VCaP (cell line): ENCODE measurements around the gene ADGRV1.
"Not testable (repeated sequence)": the region's sequence is repeated elsewhere in the genome, so short reads cannot be mapped to it uniquely, and the experiment has no call there.

Source experiments
- H3K27ac ChIP-seq: fragments of 450-650 bp; 2 replicates; pipeline ENCODE4 v1.5.1; 2017
- TF ChIP-seq, protein P1 (sequence below): fragments of 450-650 bp; conservative IDR thresholded peaks from 2 replicates; pipeline ENCODE4 v1.5.1; 2017; ENCODE audit warnings: mild to moderate bottlenecking, moderate library complexity

The ADGRV1 gene

DNA sequence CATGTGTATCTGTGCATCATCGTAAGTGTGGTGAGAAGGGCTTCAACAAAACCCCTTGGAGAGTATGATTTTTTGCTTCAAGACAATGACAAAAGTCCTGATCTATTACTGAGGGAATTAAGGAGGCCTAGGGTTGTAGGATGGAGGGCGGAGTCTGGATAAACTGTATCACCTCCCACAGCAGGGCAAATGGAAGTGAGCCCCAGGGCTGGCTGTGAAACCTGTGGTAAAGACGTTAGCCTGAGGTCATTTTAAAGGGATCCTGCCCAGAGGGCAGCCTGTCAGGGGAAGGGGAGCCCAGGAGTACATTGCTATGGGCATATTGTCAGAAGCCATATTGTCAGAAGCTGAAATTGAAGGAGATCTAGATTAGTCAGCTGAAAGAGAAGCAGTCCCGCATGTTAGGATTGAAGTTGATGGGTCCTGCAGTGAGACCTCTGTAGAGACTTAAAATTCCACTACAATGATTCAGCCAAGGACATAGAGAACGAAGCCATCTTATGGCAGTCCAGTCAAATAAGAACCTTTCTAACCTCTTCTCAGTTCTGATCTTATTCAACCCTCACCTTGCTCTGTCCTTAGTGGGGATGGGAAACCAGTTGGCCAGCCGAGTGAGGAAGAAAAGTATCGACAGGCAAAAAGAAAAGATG lies 26.9 kb downstream of the ADGRV1 start:
- TF ChIP-seq, protein P1, sequence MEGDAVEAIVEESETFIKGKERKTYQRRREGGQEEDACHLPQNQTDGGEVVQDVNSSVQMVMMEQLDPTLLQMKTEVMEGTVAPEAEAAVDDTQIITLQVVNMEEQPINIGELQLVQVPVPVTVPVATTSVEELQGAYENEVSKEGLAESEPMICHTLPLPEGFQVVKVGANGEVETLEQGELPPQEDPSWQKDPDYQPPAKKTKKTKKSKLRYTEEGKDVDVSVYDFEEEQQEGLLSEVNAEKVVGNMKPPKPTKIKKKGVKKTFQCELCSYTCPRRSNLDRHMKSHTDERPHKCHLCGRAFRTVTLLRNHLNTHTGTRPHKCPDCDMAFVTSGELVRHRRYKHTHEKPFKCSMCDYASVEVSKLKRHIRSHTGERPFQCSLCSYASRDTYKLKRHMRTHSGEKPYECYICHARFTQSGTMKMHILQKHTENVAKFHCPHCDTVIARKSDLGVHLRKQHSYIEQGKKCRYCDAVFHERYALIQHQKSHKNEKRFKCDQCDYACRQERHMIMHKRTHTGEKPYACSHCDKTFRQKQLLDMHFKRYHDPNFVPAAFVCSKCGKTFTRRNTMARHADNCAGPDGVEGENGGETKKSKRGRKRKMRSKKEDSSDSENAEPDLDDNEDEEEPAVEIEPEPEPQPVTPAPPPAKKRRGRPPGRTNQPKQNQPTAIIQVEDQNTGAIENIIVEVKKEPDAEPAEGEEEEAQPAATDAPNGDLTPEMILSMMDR, result no peak
- H3K27ac ChIP-seq, result no peak overlapping the region

DNA sequence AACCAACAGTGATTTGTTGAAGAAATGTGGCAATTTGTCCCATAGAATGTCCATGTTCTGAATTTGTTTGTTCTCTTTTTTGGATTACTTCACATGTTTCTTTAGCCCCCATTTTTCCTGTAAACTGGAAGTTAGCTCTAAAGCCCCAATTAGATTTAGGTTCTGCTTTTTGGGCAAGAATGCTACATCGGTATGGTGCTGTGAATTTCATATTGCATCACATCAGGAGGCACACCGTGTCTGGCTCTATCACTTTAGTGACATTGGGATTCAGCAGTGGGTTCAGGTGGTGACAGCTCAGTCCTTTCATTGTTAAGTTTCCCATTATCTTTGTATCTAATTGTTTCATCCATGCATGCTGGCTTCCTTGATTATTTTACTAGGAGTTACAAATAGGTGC lies 27.9 kb downstream of the ADGRV1 start:
- H3K27ac ChIP-seq, result no peak overlapping the region
- TF ChIP-seq, protein P1, result no peak

DNA sequence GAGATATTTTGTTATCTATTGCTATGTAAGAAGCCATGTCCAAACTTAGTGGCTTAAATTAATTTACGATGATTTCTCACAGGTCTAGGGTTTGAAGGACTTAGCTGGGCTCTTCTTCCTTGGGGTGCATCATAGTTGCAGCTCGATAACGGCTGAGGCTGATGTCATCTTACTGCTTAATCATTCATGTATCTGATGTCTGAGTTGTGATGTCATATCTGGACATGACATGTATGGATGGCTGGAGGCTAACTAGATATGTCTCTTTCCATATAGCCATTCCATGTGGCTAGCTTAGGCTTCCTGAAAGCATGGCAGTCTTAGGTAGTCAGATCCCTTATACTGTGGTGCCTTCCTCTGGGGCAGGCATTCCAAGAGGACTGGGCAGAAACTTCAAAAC lies 31.6 kb downstream of the ADGRV1 start:
- TF ChIP-seq, protein P1, result no peak
- H3K27ac ChIP-seq, result no peak overlapping the region

DNA sequence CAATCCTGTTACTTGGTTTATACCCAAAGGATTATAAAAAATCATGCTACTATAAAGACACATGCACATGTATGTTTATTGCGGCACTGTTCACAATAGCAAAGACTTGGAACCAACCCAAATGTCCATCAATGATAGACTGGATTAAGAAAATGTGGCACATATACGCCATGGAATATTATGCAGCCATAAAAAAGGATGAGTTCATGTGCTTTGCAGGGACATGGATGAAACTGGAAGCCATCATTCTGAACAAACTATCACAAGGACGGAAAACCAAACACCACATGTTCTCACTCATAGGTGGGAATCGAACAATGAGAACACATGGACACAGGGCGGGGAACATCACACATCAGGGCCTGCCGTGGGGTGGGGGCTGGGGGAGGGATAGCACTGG lies 34.5 kb downstream of the ADGRV1 start:
- not testable (repeated sequence) for H3K27ac ChIP-seq

DNA sequence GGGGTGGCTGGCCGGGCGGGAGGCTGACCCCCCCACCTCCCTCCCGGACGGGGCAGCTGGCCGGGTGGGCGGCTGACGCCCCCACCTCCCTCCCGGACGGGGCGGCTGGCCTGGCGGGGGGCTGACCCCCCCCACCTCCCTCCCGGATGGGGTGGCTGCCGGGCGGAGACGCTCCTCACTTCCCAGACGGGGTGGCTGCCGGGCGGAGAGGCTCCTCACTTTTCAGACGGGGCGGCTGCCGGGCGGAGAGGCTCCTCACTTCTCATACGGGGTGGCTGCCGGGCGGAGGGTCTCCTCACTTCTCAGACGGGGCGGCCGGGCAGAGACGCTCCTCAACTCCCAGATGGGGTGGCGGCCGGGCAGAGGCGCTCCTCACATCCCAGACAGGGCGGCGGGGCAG lies 37.2 kb downstream of the ADGRV1 start:
- not testable (repeated sequence) for H3K27ac ChIP-seq

DNA sequence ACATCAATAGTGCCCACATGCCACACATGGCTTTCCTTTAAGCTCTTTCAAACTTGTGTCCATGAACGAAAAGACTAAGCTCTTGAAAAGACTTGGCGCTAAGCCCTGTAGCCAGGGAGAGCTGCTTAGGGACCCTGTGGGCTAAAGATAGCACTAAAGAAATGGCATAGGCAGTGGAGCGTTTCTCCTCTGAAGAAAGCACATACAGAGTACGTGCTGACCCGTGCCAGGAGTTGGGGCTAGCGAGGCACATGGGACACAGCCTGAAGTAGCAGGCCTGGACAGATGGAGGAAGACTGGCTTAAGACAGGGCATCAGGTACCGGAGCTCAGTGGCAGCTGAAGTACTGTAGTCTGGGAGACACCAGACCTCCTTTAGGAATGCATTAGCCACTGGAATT lies 39.7 kb downstream of the ADGRV1 start:
- TF ChIP-seq, protein P1, result no peak
- no peak overlapping the region for H3K27ac ChIP-seq

DNA sequence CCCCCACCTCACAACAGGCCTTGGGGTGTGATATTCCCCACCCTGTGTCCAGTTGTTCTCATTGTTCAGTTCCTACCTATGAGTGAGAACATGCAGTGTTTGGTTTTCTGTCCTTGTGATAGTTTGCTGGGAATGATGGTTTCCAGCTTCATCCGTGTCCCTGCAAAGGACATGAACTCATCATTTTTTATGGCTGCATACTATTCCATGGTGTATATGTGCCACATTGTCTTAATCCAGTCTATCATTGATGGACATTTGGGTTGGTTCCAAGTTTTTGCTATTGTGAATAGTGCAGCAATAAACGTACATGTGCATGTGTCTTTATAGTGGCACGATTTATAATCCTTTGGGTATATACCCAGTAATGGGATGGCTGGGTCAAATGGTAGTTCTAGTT lies 41.7 kb downstream of the ADGRV1 start:
- H3K27ac ChIP-seq, result not testable (repeated sequence)

DNA sequence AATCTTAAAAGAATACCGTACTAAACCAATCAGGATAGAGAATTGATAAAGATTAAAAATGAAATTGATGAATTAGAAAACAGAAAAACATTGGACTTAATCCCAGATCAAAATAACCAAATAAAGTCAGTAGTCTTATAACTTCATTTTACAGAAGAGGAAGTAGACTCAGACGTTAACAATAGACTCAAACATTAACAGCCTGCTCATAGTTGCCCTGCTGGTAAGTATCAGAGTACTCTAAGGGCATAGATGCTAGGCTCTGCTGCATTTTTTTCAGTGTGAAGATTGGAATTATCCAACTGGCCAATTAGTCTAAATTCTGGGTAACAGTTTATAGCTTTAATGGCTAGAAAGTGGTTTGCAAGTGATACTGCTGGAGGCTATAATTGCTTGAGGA lies 42.9 kb downstream of the ADGRV1 start:
- H3K27ac ChIP-seq, result no peak overlapping the region
- TF ChIP-seq, protein P1, result no peak

DNA sequence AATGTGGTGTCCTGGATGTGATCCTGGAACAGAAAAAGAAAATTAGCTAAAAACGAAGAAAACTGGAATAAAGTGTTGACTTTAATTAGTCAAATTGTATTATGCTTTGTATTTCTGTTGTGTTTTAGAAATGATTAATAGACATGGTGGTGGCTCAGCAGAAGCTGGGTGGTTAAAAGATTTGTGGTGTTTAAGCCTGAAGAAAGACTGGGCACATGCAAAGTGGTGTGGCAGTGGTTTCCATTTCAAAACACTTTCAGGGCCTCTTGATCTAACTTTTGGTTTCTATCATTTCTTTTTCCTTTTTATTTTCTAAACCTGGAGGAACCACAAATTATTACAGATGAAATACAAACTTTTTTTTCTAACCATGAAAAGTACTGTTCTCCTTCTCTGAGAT lies 44.1 kb downstream of the ADGRV1 start:
- TF ChIP-seq, protein P1, result no peak
- H3K27ac ChIP-seq, result no peak overlapping the region
